Limb (tissue), 2 donors: ENCODE results near the gene HLF.

Experiments used
- DNase-seq, 2 donors: peaks; one replicate each; pipeline ENCODE4 v3.0.0-alpha.2; 2016; ENCODE audit errors: extremely low spot score in 2 of 2

The HLF gene

GRCh38 chr17:55354010-55354409 is 89.2 kb downstream of the HLF start:
- no peak for DNase-seq

GRCh38 chr17:55354941-55355340 is 90.2 kb downstream of the HLF start:
- no peak for DNase-seq

- DNase-seq: peak; percentile 46 to 50
Measured at GRCh38 chr17:55356434-55357328, 91.9 kb downstream of the HLF start.

- DNase-seq: no peak
Measured at GRCh38 chr17:55360971-55361370, 96.2 kb downstream of the HLF start.

GRCh38 chr17:55363033-55363432 is 98.3 kb downstream of the HLF start:
- DNase-seq: no peak

- DNase-seq: no peak
Measured at GRCh38 chr17:55366020-55366481, 101.3 kb downstream of the HLF start.

GRCh38 chr17:55368706-55369105 is 103.9 kb downstream of the HLF start:
- DNase-seq: no peak
